ENCODE measurements around the gene CTNND2.

CTNND2 gene

GRCh38 chr5:10988622-10989021, 915.6 kb downstream of the CTNND2 start:
- no peak for DNase-seq (ENCODE audit: low read depth in 3 of 3)

DNA sequence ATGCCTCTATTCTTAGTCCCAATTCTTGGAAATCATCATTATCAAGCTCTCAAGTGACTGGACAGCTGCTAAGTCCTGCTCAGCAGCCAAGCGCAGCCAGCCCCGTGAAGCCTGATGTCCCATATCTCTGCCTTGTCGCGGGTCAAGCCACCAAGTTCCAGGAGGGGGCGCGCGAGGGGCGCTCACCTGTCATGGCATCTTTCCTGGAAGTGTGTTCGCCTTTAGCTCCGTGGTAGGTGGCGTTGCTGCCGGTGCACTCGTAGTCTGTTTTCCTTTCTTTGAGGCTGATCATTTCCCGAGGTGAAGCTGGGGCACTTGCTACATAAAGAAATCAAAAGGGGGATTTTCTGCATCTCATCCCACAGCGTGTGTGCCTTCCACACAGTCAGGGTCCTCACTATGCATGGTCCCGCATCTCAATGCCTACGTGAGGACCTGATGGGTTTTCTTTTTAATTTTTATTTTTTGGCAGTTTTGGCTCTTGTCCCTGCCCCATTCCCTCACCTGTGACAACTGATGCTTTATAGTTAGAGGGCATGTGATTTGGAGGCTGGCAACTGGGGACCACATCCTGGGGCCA, 916.2 kb downstream of the CTNND2 start:
- peak; percentile 9 to 70 (median 40) for DNase-seq (ENCODE audit: low read depth in 3 of 3)

GRCh38 chr5:10987276-10987924, 916.8 kb downstream of the CTNND2 start:
- DNase-seq (ENCODE audit: low read depth in 3 of 3), result no peak

- no peak for DNase-seq (ENCODE audit: low read depth in 3 of 3)
Observed at GRCh38 chr5:10985721-10986110, 918.5 kb downstream of the CTNND2 start.

- DNase-seq (ENCODE audit: low read depth in 3 of 3), result no peak
Observed at GRCh38 chr5:10985091-10985720, 919.0 kb downstream of the CTNND2 start.

- DNase-seq (ENCODE audit: low read depth in 3 of 3), result no peak
Observed at GRCh38 chr5:10984021-10984715, 920.1 kb downstream of the CTNND2 start.

GRCh38 chr5:10982626-10983025, 921.6 kb downstream of the CTNND2 start:
- no peak for DNase-seq (ENCODE audit: low read depth in 3 of 3)

- no peak for DNase-seq (ENCODE audit: low read depth in 3 of 3)
Observed at GRCh38 chr5:10981932-10982331, 922.3 kb downstream of the CTNND2 start.

GRCh38 chr5:10977011-10977410, 927.2 kb downstream of the CTNND2 start:
- DNase-seq (ENCODE audit: low read depth in 3 of 3), result no peak

- DNase-seq (ENCODE audit: low read depth in 3 of 3), result no peak
Observed at GRCh38 chr5:10975945-10976344, 928.3 kb downstream of the CTNND2 start.

DNA sequence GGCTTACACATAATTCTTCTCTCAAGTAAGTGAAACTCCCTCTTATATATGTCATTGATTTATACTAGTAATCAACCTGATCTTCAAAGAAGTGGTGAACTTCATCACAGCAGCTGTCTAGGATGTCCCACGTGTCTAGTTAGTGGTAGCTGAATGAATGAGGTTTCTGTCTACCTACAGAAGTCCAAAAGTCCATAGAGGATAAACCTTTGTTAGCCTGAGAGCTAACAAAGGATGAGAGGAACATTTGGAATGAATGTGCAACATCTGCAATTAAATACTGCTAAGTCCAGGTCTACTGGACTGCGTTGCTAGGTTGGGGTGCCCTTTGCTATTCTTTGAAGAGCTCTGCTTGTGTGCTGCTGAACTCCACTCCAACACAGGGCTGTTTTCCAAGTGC, 929.4 kb downstream of the CTNND2 start:
- no peak for DNase-seq (ENCODE audit: low read depth in 3 of 3)

DNA sequence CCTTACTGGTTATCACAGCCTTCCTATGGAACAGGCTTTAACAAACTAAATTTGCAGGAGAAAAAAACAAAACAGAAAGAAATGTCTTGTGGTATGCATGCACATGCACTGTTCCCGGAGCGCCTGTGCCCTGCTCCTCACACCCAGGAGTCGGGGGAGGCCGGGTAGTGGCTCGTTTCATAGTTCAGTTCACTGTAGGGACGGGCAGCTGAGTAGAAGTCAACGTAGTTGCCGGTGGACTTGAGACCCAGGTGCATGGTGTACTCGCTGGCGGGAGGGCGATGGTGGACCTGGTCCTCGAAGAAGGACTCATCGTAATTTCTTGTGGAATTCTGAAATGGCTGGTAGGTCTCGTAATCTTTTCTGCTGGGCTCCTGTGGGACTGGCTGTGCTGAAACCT, 930.9 kb downstream of the CTNND2 start:
- no peak for DNase-seq (ENCODE audit: low read depth in 3 of 3)

DNA sequence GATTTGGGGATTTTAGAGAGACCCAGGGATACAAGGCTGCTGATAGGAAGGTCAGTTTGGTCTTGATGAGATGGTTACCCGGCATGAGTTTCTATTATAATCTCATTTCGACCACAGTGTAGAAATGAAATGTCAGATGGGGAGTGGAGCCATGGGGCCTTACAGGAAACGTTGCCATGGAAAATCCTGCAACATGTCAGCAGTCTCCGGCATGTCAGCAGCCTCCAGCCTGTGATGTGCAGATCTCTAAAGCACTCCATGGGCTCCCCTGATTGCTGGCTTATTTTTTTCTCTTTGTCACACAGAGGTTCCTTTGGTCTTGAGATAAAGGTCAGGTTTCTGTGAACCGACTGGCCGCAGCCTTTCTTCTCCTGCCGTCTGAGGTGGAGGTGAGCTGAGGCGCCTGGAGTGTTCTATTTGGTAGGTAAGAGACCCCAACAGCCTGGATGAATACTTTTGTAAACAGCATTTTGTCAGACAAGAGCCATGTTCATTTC, 934.5 kb downstream of the CTNND2 start:
- DNase-seq (ENCODE audit: low read depth in 3 of 3), result no peak

GRCh38 chr5:10964806-10965205, 939.4 kb downstream of the CTNND2 start:
- DNase-seq (ENCODE audit: low read depth in 3 of 3), result no peak

- DNase-seq (ENCODE audit: low read depth in 3 of 3), result no peak
Observed at GRCh38 chr5:10958728-10959127, 945.5 kb downstream of the CTNND2 start.

- no peak for DNase-seq (ENCODE audit: low read depth in 3 of 3)
Observed at GRCh38 chr5:10949856-10950630, 954.2 kb downstream of the CTNND2 start.

GRCh38 chr5:10946050-10946449, 958.2 kb downstream of the CTNND2 start:
- DNase-seq (ENCODE audit: low read depth in 3 of 3), result no peak

DNA sequence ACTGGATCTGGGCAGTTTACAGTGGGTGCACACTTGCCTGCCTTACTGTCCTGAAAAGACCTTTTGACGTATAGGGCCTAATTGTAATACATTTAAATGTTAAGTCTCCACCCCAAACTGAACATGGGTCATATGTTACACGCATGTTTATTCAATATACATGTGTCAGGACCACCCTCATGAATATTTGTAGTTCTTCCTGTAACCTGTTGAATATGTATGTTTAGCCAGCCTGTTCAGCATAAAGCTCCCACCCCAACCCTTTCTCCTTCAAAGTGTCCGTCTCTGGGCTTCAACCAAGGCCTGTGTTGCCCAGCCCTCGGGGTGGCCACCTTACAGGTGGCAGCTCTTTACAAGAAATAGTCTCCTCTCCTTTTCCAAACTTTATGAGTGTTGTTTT, 962.3 kb downstream of the CTNND2 start:
- DNase-seq (ENCODE audit: low read depth in 3 of 3), result no peak

DNA sequence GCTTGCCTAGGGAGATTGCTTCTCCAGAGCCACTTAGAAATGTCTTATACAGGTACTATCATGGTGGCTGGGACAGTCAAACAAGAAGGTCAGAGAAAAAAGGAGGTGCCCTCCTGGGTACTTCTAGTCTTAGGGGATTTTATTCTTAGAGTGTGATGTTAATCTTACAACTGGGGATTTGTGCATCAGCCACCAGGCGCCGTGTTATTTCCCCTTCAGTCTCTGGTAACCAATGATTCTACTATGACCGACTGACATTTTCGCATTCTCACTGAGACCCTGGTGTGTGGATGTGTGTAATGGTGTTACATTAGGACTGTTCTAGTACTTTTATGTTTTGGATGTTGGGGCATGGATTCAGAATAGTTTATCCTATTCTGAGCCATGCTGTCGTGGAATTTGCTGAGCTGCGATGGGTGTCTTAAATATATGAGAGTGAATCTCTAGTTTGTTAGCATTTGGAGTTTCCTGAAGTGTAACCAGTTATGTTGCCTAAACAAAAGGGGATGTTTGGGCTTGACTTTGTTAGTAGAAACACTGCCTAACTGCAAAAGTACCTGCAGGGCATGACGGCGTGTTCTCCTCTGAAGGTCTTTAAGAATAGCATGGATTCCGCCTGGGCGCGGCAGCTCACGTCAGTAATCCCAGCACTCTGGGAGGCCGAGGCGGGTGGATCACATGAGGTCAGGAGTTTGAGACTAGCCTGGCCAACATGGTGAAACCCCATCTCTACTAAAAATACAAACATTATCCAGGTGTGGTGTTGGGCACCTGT, 968.0 kb downstream of the CTNND2 start:
- DNase-seq (ENCODE audit: low read depth in 3 of 3), result no peak

GRCh38 chr5:10935536-10935935, 968.7 kb downstream of the CTNND2 start:
- no peak for DNase-seq (ENCODE audit: low read depth in 3 of 3)

- DNase-seq (ENCODE audit: low read depth in 3 of 3), result no peak
Observed at GRCh38 chr5:10934783-10935355, 969.4 kb downstream of the CTNND2 start.

Data from stimulated activated CD4-positive, alpha-beta T cell treated with anti-CD3 and anti-CD28 coated beads, TNF-alpha, amount 100 ng/mL, for 24 hours (primary cell).